ENCODE measurements around the gene PAK3. TPM values are rescaled to one million over a fixed set of nuclear protein-coding genes. Genes with fewer than 3 reads are reported as not detected.

PAK3 gene
- total and polyA plus RNA-seq, 9 of the 15 experiments (the other 6 are each of a cell fraction or from before 2014, with no cell fraction given) = not detected

GRCh38 chrX:111133389-111133788, 37.4 kb downstream of the PAK3 start (continued):
- TF ChIP-seq MGA (IDR thresholded peaks at IDR 0.05) = no peak
- no peak for TF ChIP-seq ATF2 (CRISPR knock-in tag; IDR thresholded peaks at IDR 0.05)
- TF ChIP-seq IFI16 (CRISPR knock-in tag; IDR thresholded peaks at IDR 0.05) = no peak
- TF ChIP-seq NFIX (CRISPR knock-in tag; IDR thresholded peaks at IDR 0.05; ENCODE audit: low read depth) = no peak
